Retina (tissue), 1 donor: ENCODE measurements around the gene PCID2.

Experiments used
- DNase-seq: peaks from one replicate; pipeline ENCODE4 v3.0.0-alpha.2; 2016

The PCID2 gene

DNA sequence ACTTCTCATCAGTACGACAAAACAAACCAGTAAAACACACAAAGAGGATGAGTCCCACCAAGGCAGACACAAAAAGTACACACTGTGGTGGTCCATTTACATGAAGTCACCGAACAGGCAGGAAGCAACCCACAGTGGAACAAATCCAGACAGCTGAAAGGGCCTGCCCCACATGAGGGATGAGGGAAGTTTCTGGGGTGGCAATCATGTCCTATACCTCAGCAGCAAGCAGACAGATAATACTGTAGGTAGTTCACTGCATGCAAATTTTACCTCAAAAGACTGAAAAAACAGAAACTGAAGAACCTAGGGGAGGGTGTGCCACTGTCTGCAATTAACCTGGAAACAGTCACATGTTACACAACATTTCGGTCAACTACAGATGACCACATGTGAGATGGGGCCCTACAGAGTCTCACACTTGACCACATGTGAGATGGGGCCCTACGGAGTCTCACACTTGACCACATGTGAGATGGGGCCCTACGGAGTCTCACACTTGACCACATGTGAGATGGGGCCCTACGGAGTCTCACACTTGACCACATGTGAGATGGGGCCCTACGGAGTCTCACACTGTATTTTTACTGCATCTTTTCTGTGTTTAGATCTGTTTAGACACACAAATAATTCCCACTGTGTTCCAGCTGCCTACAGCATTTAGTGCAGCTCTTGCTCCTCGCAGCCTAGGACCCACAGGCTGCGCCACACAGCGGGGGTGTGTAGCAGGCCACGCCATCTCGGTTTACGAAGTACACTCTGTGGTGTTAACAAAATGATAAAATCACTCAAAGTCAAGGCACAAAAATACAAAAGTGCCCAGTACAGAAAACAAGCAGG lies 22.2 kb downstream of the PCID2 start:
- no peak for DNase-seq

DNA sequence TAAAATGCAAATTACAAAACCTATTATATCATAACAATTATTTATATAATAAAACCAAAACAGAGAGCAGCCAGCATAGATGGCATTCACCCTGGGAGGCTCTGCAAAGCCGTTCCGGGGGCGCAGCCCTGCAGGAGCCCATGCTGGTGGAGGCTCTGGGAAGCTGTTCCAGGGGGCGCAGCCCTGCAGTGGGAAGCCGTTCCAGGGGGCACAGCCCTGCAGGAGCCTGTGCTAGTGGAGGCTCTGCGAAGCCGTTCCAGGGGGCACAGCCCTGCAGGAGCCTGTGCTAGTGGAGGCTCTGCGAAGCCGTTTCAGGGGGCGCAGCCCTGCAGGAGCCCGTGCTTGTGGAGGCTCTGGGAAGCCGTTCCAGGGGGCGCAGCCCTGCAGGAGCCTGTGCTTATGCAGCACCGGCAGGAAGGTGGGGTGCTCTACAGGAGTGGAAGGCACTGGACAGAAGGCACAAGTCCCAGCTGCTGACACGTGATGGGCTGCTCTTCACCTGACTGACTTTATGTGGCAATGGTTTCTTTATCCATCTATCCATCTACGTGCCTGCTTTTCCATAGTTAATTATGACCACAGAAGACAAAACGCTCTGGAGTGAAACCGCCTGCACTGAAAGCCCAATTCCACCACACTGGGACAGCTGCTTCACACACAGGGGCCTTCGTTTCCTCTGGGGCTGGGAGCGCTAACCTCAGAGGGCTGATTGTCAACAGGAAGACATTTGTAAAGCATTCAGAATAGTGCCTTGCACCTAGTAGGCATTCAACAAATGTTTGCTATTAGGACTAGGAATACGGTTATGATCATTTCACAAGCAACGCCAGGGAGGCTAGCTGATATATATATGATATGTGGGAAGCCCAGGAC lies 23.7 kb downstream of the PCID2 start:
- DNase-seq, result no peak

DNA sequence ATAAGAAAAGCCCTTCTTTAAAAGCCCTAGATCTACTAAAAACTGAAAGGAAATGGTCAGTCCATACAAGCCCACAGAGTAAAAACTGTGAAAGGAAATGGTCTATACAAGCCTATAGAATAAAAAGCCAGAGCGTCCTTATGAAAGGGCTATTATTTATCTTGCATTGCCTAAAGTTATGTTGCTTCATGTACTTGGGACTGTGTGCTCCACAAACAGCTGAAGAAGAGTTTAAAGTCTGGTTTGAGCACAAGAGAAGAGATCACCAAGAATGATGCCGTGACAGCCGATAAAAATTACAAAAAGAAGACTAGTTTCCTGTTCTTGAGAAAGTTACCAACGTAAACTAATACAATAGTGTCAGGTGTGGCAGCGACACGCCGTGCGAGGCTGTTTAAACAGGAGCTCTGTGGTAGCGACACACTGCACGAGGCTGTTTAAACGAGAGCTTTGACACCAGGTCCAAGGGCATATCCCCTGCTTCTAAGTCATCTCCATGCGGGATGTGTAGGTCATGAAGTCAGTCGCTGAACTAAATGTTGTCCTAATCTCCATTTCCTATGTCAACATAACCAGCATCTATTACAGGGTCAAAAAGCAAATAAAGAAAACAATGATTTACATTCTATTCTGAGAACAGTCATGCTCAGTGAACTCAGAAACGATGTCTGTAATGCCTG lies 24.9 kb downstream of the PCID2 start:
- DNase-seq, result no peak

DNA sequence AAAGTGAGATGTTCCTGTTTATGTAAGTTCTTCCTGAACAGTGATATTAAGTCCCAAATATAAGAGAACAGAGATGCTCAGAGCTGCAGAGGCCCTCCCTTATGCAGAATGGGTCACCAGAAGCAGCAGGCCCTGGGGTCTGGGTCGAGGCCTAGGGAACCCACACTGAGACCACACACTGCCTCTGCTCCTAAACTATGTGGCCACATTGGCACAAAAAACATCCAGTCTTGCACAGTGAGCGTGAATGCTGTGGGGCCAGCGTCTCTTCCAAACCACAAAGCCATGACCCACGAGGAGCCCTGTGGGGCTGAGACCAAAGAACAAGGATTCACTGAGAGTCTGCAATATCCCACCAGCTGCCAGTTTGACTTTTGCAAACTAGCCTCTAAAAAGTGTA lies 26.4 kb downstream of the PCID2 start:
- DNase-seq, result no peak

DNA sequence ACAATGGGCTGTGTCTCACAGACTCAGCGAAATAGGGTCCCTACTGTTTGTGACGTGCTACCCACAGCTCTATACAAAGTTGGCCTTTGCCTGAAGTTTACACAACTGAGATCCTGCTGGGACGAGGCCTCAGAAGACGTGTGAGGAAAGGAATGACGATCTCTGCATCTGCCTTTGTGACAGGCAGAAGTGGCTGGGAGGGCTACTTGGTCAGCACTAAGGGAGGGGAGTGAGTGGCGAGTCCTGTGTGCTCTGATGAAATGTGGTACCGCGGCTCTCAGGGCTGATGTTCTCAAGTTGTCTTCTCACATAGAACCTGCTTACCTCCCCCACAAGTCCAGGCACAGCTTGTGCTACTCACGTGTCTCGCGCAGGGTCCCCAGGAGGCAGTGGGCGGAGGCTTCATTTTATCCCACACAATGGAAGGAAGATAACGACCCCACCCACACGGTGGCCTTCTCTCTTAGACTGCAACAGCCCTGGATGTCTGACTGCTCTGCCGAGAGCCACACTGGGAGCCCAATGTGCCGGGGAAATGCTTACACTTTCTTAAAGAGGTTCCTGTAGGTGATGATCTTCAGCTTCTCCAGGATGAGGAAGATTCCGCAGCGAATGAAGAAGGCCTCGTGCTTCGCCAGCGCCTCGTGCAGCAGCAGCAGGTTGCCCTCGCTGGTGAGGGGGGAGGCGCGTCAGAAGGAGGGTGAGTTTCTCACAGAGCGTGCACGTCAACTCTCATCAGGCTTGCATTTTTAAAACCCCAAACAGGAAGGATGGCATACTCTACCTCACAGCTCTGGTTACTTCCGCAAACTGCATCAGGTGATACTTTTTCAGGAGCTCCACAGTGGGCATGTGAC lies 28.9 kb downstream of the PCID2 start:
- no peak for DNase-seq

DNA sequence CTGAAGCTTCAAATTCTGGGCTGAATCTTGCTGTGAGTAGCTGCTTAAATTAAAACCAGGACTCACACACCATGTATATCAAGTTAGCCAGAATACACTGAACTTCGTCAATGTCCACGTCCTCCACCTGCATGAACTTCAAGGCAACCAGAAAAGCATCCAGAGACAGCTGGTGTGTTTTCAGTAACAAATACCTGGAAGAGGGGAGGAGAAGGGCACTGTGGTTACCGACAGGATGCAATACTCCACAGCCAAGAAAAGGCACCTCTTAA lies 29.6 kb downstream of the PCID2 start:
- DNase-seq, result no peak

DNA sequence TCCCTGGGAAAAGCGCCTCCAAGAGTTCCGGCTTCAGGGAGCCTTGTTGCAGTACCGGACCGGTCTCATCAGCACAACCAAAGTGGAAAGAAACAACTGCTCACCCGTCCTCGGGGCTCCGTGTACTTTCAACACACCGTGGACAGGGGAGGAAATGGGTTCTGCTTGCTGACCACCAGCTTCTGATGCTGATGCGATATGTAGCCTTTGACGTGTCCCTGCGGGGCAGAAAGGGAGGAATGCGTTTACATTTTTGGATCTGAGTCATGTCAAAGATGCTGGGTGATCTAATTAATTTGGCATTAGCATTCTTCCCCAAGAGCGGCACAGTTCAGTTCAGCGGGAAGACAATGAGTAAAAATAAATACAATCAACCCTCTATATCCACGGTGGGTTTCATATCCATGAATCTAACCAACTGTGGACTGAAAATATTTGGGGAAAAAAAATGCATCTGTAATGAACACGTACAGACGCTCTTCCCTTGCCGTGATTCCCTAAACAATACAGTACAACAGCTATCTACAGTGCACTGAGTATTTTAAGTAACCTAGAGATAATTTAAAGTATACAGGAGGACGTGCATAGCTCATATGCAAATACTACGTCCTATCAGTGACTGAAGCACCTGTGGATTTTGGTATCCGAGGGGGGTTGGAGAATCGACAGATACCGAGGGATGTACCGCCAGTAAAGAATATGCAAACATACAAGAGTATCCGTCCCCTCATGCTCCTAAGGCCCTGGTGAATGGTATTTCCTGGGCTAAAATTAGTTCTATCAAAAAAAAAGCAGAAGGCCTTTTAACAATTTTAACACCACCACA lies 30.2 kb downstream of the PCID2 start:
- no peak for DNase-seq

DNA sequence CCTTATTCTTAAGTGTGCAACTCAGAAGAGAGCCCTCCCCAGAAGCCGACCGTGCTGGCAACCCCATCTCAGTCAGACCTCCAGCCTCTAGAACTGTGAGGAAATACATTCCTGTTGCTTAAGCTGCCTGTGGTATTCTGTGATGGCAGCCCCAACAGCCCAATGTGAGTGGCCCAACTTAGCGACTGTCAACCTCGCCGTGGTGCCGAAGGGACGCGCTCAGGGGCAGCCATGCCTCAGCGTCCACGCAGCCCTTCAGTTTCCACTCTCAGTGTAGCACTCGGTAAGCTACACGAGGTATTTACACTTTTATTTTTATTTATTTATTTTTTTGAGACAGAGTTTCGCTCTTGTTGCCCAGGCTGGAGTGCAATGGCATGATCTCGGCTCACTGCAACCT lies 31.6 kb downstream of the PCID2 start:
- DNase-seq, result no peak

DNA sequence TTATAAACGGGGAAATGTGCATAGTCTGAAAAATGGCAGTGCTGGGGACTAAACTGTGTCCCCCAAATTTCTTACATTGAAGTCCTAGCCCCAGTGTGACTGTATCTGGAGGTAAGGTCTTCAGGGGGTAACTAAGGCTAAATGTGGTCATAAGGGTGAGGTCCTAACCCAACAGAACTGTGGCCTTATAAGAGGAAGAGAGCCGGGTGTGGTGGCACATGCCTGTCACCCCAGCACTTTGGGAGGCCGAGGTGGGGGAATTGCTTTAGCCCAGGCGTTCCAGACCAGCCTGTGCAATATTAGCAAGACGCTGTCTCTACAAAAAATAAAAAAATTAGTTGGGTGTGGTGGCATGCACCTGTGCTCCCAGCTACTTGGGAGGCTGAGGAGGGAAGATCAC lies 32.2 kb downstream of the PCID2 start:
- DNase-seq, result no peak

DNA sequence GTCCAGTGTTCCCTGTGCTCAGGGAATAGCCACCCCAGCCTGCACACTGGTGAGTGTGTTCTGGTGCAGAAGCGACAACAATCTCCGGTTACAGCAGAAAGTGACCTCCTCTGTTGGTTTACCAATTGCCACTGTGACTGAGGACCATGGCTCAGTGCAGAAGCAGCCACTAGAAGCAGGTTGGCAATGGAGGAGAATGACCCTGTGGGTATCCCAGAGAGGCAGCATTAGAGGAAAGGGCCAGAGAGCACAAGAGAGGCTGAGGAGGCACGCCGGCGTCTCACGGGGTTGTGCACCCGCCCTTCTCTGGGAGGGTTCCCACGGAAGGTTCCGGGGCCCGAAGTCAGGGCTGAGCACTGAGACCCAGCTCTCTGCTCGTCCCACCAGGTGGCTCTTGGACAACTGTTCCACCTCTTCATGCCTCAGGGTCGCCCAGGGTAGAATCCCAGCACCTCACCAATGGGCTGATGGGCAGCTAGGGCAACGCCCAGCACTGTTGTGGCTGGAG lies 36.0 kb downstream of the PCID2 start:
- DNase-seq, result no peak

DNA sequence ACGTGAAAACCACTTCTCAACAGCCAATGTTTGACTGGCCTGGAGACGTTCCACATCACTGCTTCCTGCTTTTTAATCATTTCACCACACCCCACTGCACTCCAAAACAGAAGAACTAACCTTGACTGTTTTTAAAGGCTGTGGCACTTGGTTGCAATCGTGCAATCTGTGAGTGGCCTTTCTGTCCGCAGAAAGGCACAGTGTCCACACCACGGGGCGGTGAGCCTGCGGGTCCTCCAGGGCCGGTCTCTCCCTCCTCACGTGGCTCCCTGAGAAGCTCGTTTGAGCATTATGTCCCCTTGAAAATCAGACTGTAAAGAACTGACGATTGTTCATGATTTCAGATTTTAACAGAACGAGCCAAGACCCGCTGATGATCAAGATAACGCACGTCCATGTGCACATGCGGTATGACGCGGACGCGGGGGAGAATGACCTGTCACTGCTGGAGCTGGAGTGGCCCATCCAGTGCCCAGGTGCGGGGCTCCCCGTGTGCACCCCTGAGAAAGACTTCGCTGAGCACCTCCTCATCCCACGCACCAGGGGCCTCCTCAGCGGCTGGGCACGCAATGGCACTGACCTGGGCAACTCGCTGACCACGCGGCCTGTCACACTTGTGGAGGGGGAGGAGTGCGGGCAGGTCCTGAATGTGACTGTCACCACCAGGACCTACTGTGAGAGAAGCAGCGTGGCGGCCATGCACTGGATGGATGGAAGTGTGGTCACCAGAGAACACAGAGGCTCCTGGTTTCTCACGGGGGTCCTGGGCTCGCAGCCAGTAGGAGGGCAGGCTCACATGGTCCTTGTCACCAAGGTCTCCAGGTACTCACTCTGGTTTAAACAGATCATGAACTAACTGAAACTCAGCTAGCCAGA lies 37.0 kb downstream of the PCID2 start:
- DNase-seq, result no peak

DNA sequence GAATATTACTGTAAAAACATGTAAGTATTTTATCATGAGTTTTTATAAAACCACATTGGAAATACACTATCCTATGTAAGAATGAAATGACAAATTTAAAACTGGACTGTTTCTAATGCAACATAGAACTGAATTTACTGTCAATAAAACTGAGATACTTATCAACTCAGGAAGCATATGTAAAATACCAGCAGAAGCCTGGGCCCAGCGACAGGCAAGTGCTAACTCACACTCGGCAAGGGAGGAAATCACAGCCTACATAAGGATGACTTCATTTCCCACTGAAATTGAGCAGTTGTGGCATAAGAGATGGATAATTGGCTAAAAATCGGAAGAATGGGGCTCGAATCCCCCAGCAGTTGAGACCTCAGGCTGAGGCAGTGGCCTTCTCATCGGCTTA lies 38.0 kb downstream of the PCID2 start:
- DNase-seq, result no peak

DNA sequence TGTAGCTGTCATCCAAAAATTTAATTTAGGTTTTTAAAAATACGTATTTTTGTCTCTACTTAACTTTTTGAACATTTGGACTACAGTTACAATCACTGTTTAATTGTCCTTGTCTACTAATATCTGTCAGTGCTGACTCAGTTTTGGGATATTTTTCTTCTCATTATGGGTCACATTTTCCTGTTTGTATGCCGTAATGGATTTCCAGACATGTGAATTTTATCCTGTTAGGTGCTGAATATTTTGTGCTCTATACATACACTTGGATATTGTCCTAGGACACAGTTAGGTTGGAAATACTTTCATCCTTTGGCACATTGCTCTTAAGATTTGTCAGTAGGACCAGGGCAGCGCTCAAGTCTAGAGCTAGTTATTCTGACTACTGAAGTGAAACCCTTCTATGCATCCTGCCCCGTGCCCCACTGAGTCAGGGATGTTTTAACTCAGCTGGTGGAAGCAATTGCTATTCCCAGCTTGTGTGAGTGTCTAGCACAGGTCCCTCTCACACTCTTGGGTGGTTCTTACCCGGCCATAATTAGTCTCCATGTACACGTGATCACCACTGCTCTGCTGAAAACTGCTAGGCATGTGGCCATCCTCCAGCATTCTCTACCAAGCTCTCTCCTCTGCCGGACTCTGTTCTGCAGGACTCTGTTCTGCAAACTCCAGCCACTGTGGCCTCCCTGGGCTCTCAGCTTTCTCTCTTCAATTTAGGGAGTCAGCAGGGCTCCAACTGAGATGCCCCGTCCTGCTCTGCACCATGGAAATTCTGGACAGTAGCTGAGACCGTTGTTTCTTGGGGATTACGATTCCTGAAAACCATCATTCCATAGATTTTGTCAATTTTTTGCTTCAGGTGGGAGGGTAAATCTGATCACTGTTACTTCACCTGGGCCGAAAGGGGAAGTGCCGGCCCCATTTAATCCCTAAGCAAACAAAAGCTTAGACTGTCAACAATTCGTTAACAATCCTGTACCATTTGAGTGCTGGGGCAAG lies 38.9 kb downstream of the PCID2 start:
- no peak for DNase-seq

DNA sequence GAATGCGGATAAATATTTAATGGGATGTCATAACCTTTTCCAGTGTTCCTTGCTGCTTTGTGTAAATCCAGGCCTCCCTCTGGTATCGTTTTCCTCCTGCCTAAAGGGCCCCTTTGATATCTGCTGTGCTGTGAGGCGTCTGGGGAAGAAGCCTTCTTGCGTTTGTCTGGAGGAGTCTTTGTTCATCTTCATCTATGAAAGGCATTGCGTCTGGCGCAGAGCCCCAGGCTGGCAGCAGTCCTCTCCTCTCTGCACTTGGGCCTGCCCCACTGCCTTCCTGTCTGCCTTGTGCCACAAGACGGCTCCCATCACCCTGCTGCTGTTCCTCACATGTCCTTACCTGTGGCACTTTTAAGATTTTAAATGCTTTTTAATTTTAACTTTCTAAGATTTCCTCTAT lies 40.3 kb downstream of the PCID2 start:
- no peak for DNase-seq

DNA sequence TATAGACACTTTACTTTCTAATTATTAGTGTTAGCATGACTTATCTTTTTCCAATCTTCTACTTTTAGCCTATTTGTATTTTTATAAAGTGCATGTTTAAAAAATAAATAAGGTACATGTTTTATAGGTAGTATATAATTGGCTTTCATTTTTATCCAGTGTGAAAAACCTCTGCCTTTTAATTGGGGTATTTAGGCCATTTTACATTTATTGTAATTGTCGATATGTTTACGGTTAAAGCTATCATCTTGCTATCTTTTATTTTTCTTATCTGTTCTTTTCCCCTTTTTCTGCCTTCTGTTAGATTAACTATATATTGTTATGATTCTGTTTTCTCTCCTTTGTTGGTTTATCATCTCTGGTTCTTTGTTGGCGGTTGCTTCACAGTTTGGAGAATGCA lies 40.9 kb downstream of the PCID2 start:
- DNase-seq, result no peak

DNA sequence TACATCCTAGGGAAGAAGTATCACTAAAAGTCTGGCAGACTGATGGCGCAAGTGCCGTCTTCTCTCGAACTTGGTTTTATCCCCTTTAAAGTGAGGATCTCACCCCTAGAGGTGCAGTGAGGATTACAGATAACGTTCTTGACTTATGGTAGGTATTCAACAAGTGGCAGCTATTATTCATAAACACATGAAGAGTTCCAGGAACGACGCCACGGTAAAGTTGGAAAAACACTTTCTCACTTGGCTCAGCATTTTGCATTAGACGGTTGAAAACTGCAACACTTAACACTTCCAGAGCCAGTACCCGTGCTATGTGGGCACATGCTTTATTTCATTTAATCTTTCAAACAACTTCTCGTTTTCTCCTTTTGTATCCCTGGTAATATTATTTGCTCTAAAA lies 41.3 kb downstream of the PCID2 start:
- DNase-seq, result no peak

DNA sequence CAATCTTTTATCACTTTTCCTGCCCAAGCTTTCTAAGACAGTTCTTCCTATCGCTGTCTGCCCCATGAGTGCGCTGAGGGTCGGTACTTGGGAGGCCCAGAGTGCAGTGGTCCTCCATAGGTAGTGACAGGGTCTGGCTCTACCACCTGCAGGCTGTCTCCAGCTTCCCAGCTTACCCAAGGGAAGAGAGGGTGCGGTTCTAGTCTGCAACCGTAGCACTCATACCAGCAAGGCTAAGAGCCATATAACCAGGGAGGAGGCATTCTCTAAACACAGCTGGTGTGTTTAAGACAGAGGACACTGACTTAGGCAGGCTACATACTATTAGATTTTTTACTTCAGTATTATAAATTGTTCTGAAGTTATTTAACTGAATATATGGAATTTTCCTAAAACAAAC lies 41.8 kb downstream of the PCID2 start:
- DNase-seq, result no peak

DNA sequence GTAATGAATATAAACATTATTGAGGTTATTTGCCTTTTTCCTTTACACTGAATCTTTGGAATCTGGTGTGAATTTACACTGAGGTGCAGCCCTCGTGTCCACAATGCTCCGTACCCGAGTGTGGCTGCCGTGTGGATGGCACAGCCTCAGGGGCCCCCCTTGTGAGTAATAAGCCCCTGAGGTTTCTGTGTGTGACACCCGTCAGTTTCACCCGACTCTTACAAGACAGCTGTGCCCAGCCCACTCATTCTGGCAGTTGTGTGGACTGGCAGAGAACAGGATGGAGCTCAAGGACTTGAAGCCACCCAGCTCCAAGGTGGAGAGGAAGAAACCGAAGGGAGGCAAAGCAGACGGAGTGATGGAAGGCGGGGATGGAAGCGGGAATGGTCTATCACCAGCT lies 42.2 kb downstream of the PCID2 start:
- no peak for DNase-seq

DNA sequence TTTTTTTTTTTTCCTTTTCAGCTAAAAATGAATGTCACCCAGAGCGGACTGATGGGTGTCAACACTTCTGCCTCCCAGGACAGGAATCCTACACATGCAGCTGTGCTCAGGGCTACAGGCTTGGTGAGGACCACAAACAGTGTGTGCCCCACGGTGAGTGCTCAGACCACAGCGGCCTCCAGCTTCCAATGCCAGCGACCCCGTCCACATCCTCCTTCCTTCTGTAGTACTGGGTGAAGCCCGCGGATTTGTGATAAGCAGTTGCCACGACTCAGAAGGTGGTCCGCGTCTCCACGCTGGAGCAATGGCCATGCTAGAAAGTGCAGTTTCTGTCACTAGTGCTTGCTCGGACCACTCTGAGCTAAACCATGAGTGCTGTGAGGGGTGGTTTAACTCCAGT lies 44.0 kb downstream of the PCID2 start:
- DNase-seq, result no peak
